22Rv1 (cell line): ENCODE results near the gene SMIM28.

Experiments used
- ZFX ChIP-seq: fragments of 450-650 bp; IDR thresholded peaks from 2 replicates; pipeline ENCODE4 v1.6.1; 2017; ENCODE audit warnings: antibody characterized with exemption, borderline replicate concordance
- TF ChIP-seq, protein P1 (sequence below): fragments of 450-650 bp; IDR thresholded peaks from 2 replicates; pipeline ENCODE4 v1.5.1; 2017; ENCODE audit warnings: mild to moderate bottlenecking

DNA sequence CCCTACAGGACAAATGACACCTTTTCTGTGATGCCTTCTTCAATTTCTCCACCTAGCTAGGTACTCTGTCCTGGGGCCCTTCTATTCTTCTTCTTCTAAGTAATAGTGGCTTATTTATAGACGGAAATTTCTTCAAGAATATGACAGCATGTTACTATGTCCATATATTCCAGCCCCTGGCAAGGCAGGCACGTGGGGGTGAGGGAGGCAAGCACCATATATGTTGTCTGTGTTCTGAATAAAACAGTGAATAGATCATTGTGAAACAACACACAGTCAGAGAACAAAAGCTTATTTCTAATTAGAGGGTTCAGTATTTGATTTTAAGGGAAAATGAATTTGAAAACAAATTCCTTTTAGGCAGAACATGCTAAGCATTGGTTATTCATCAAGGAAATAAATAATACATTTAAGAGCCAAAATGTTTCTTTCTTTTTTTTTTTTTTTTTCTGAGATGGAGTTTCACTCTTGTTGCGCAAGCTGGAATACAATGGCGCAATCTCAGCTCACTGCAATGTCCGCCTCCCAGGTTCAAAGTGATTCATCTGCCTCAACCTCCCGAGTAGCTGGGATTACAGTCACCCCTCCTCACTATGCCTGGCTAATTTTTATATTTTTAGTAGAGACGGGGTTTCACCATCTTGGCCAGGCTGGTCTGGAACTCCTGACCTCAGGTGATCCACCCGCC is 32.5 kb downstream of the SMIM28 start:
- TF ChIP-seq, protein P1, sequence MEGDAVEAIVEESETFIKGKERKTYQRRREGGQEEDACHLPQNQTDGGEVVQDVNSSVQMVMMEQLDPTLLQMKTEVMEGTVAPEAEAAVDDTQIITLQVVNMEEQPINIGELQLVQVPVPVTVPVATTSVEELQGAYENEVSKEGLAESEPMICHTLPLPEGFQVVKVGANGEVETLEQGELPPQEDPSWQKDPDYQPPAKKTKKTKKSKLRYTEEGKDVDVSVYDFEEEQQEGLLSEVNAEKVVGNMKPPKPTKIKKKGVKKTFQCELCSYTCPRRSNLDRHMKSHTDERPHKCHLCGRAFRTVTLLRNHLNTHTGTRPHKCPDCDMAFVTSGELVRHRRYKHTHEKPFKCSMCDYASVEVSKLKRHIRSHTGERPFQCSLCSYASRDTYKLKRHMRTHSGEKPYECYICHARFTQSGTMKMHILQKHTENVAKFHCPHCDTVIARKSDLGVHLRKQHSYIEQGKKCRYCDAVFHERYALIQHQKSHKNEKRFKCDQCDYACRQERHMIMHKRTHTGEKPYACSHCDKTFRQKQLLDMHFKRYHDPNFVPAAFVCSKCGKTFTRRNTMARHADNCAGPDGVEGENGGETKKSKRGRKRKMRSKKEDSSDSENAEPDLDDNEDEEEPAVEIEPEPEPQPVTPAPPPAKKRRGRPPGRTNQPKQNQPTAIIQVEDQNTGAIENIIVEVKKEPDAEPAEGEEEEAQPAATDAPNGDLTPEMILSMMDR, result no peak
- TF ChIP-seq ZFX, result no peak
